ENCODE data around the gene GOLGA8B. TPM values are rescaled to one million over a fixed set of nuclear protein-coding genes. Genes with fewer than 3 reads are reported as not detected.
"Not testable (repeated sequence)": the region's sequence is repeated elsewhere in the genome, so short reads cannot be mapped to it uniquely, and the experiment has no call there.

Gene GOLGA8B
- total and polyA plus RNA-seq, 2 experiments from 2014 or later = 38.7 to 45.8 TPM

- DNase-seq (ENCODE audit: low spot score); H2AFZ ChIP-seq; H3K79me2 ChIP-seq; H3K27me3 ChIP-seq; H3K36me3 ChIP-seq (replicated peaks; ENCODE audit: insufficient read depth, low read depth); H3K4me1 ChIP-seq (ENCODE audit: insufficient read depth); H3K9me2 ChIP-seq (replicated peaks; ENCODE audit: insufficient read depth); H4K20me1 ChIP-seq (ENCODE audit: insufficient read depth, poor library complexity, severe bottlenecking); H3K4me3 ChIP-seq; H3K4me2 ChIP-seq; H3K9me3 ChIP-seq (ENCODE audit: low read depth); H3K27ac ChIP-seq: not testable (repeated sequence)
- WGBS (ENCODE audit: low lambda C conversion rate, missing lambda C conversion rate) = 97% methylated on average over 4 of the region's 4 CpGs
These were observed 13.6 kb downstream of the GOLGA8B start for GRCh38 chr15:34569670-34570396.

- H2AFZ ChIP-seq; H3K9me2 ChIP-seq (replicated peaks; ENCODE audit: insufficient read depth); H3K27me3 ChIP-seq; H3K4me2 ChIP-seq; H3K79me2 ChIP-seq; H3K4me3 ChIP-seq; H3K4me1 ChIP-seq (ENCODE audit: insufficient read depth); H3K9me3 ChIP-seq (ENCODE audit: low read depth); H3K36me3 ChIP-seq (replicated peaks; ENCODE audit: insufficient read depth, low read depth); DNase-seq (ENCODE audit: low spot score); H4K20me1 ChIP-seq (ENCODE audit: insufficient read depth, poor library complexity, severe bottlenecking); H3K27ac ChIP-seq: not testable (repeated sequence)
- 94% methylated on average over 6 of the region's 12 CpGs for WGBS (ENCODE audit: low lambda C conversion rate, missing lambda C conversion rate)
These were observed 16.3 kb downstream of the GOLGA8B start for GRCh38 chr15:34567174-34567573.

- H3K9me2 ChIP-seq (replicated peaks; ENCODE audit: insufficient read depth); H4K20me1 ChIP-seq (ENCODE audit: insufficient read depth, poor library complexity, severe bottlenecking); H3K27me3 ChIP-seq; H3K4me1 ChIP-seq (ENCODE audit: insufficient read depth); H3K36me3 ChIP-seq (replicated peaks; ENCODE audit: insufficient read depth, low read depth); H3K27ac ChIP-seq; H3K4me3 ChIP-seq; H3K4me2 ChIP-seq; H3K79me2 ChIP-seq; H2AFZ ChIP-seq; DNase-seq (ENCODE audit: low spot score); H3K9me3 ChIP-seq (ENCODE audit: low read depth): not testable (repeated sequence)
- WGBS (ENCODE audit: low lambda C conversion rate, missing lambda C conversion rate) = 95% methylated on average over 4 of the region's 5 CpGs
These were observed 18.7 kb downstream of the GOLGA8B start for GRCh38 chr15:34564711-34565110.

- not testable (repeated sequence) for H3K27ac ChIP-seq; H4K20me1 ChIP-seq (ENCODE audit: insufficient read depth, poor library complexity, severe bottlenecking); H2AFZ ChIP-seq; H3K9me3 ChIP-seq (ENCODE audit: low read depth); H3K79me2 ChIP-seq; H3K4me2 ChIP-seq; H3K4me1 ChIP-seq (ENCODE audit: insufficient read depth); H3K9me2 ChIP-seq (replicated peaks; ENCODE audit: insufficient read depth); H3K36me3 ChIP-seq (replicated peaks; ENCODE audit: insufficient read depth, low read depth); H3K27me3 ChIP-seq; H3K4me3 ChIP-seq; DNase-seq (ENCODE audit: low spot score)
- no CpG with 5 or more reads among the region's 6 CpGs for WGBS (ENCODE audit: low lambda C conversion rate, missing lambda C conversion rate)
These were observed 22.6 kb downstream of the GOLGA8B start for GRCh38 chr15:34560814-34561213.

- H4K20me1 ChIP-seq (ENCODE audit: insufficient read depth, poor library complexity, severe bottlenecking); H3K9me3 ChIP-seq (ENCODE audit: low read depth); H3K9me2 ChIP-seq (replicated peaks; ENCODE audit: insufficient read depth); DNase-seq (ENCODE audit: low spot score); H2AFZ ChIP-seq; H3K36me3 ChIP-seq (replicated peaks; ENCODE audit: insufficient read depth, low read depth); H3K4me2 ChIP-seq; H3K4me1 ChIP-seq (ENCODE audit: insufficient read depth); H3K4me3 ChIP-seq; H3K27ac ChIP-seq; H3K79me2 ChIP-seq; H3K27me3 ChIP-seq: not testable (repeated sequence)
- 96% methylated on average over 5 of the region's 5 CpGs for WGBS (ENCODE audit: low lambda C conversion rate, missing lambda C conversion rate)
These were observed 23.7 kb downstream of the GOLGA8B start for GRCh38 chr15:34559764-34560163.

GRCh38 chr15:34555162-34555561 is 28.3 kb downstream of the GOLGA8B start:
- H3K4me3 ChIP-seq, H3K79me2 ChIP-seq: not testable (repeated sequence)
- no CpG with 5 or more reads among the region's 7 CpGs for WGBS (ENCODE audit: low lambda C conversion rate, missing lambda C conversion rate)

GRCh38 chr15:34554716-34555115 is 28.7 kb downstream of the GOLGA8B start:
- not testable (repeated sequence) for H3K36me3 ChIP-seq (replicated peaks; ENCODE audit: insufficient read depth, low read depth); H4K20me1 ChIP-seq (ENCODE audit: insufficient read depth, poor library complexity, severe bottlenecking); H3K79me2 ChIP-seq; H3K4me3 ChIP-seq; H3K4me2 ChIP-seq; H3K9me2 ChIP-seq (replicated peaks; ENCODE audit: insufficient read depth); H3K27ac ChIP-seq; DNase-seq (ENCODE audit: low spot score); H3K4me1 ChIP-seq (ENCODE audit: insufficient read depth); H3K27me3 ChIP-seq; H3K9me3 ChIP-seq (ENCODE audit: low read depth); H2AFZ ChIP-seq
- no CpG with 5 or more reads among the region's 9 CpGs for WGBS (ENCODE audit: low lambda C conversion rate, missing lambda C conversion rate)

More at GRCh38 chr15:34555162-34555561, 28.3 kb downstream of the GOLGA8B start:
- H3K36me3 ChIP-seq (replicated peaks; ENCODE audit: insufficient read depth, low read depth); H2AFZ ChIP-seq; H3K9me2 ChIP-seq (replicated peaks; ENCODE audit: insufficient read depth); H3K27ac ChIP-seq; H3K4me2 ChIP-seq; H3K4me1 ChIP-seq (ENCODE audit: insufficient read depth); H4K20me1 ChIP-seq (ENCODE audit: insufficient read depth, poor library complexity, severe bottlenecking); DNase-seq (ENCODE audit: low spot score); H3K27me3 ChIP-seq; H3K9me3 ChIP-seq (ENCODE audit: low read depth): not testable (repeated sequence)

GRCh38 chr15:34554126-34554525 is 29.3 kb downstream of the GOLGA8B start:
- not testable (repeated sequence) for H4K20me1 ChIP-seq (ENCODE audit: insufficient read depth, poor library complexity, severe bottlenecking); H3K79me2 ChIP-seq; H3K36me3 ChIP-seq (replicated peaks; ENCODE audit: insufficient read depth, low read depth); H3K4me1 ChIP-seq (ENCODE audit: insufficient read depth); H3K4me2 ChIP-seq; H3K27ac ChIP-seq; H3K4me3 ChIP-seq; H3K9me3 ChIP-seq (ENCODE audit: low read depth); H3K27me3 ChIP-seq; H2AFZ ChIP-seq; H3K9me2 ChIP-seq (replicated peaks; ENCODE audit: insufficient read depth); DNase-seq (ENCODE audit: low spot score)
- 94% methylated on average over 3 of the region's 5 CpGs for WGBS (ENCODE audit: low lambda C conversion rate, missing lambda C conversion rate)

GRCh38 chr15:34550129-34550528 is 33.3 kb downstream of the GOLGA8B start:
- H3K4me1 ChIP-seq (ENCODE audit: insufficient read depth); H3K4me3 ChIP-seq; DNase-seq (ENCODE audit: low spot score); H4K20me1 ChIP-seq (ENCODE audit: insufficient read depth, poor library complexity, severe bottlenecking); H3K27ac ChIP-seq; H3K36me3 ChIP-seq (replicated peaks; ENCODE audit: insufficient read depth, low read depth); H3K4me2 ChIP-seq; H3K27me3 ChIP-seq; H3K9me3 ChIP-seq (ENCODE audit: low read depth); H3K9me2 ChIP-seq (replicated peaks; ENCODE audit: insufficient read depth); H3K79me2 ChIP-seq; H2AFZ ChIP-seq: not testable (repeated sequence)
- no CpG with 5 or more reads among the region's 3 CpGs for WGBS (ENCODE audit: low lambda C conversion rate, missing lambda C conversion rate)
